ENCODE data around the gene CENPX. TPM values are rescaled to one million over a fixed set of nuclear protein-coding genes. Genes with fewer than 3 reads are reported as not detected.
A peak's percentile ranks its signal among the peaks of the same experiment; 100 is the strongest.

The CENPX gene
- total and polyA plus RNA-seq, 2 of the 13 experiments (the other 11 are each of a cell fraction or from before 2014, with no cell fraction given) = 92.7 to 170 TPM

GRCh38 chr17:82051776-82052637 lies 29.3 kb upstream of the CENPX start, which contains the start of the genes GPS1 and RFNG (continued):
- TF ChIP-seq E2F2 (CRISPR knock-in tag; IDR thresholded peaks at IDR 0.05; ENCODE audit: borderline replicate concordance) (no peak), SP4 (CRISPR knock-in tag; IDR thresholded peaks at IDR 0.05) (peak; percentile 26), TEAD2 (CRISPR knock-in tag; IDR thresholded peaks at IDR 0.05) (no peak), TIGD3 (CRISPR knock-in tag; IDR thresholded peaks at IDR 0.05; ENCODE audit: borderline replicate concordance) (no peak), ZNF782 (CRISPR knock-in tag; IDR thresholded peaks at IDR 0.05; ENCODE audit: borderline replicate concordance) (peak; percentile 23; the same call in 1 of the 2 replicates), ZSCAN31 (CRISPR knock-in tag; IDR thresholded peaks at IDR 0.05; ENCODE audit: low read depth) (peak; percentile 43; the same call in 1 of the 2 replicates), SIN3A (IDR thresholded peaks at IDR 0.05; ENCODE audit: borderline replicate concordance, low read depth, low read length) (peak; percentile 67), MXD1 (CRISPR knock-in tag; IDR thresholded peaks at IDR 0.05) (no peak), RXRA (CRISPR knock-in tag; IDR thresholded peaks at IDR 0.05) (0 out of 2 replicates have a peak, but pooled peaks have one; percentile 20), SPEN (CRISPR knock-in tag; IDR thresholded peaks at IDR 0.05; ENCODE audit: low read depth) (peak; percentile 67), RFXANK (CRISPR knock-in tag; IDR thresholded peaks at IDR 0.05) (0 out of 2 replicates have a peak, but pooled peaks have one; percentile 38), RARA (CRISPR knock-in tag; IDR thresholded peaks at IDR 0.05) (no peak), ZNF558 (CRISPR knock-in tag; IDR thresholded peaks at IDR 0.05; ENCODE audit: borderline replicate concordance) (no peak), ZNF639 (CRISPR knock-in tag; conservative IDR thresholded peaks at IDR 0.05) (peak; percentile 57; the same call in 1 of the 2 replicates), ZZZ3 (CRISPR knock-in tag; IDR thresholded peaks at IDR 0.05; ENCODE audit: borderline replicate concordance) (no peak), ZHX1 (CRISPR knock-in tag; IDR thresholded peaks at IDR 0.05; ENCODE audit: low read depth) (no peak), ZFAT (CRISPR knock-in tag; conservative IDR thresholded peaks at IDR 0.05) (no peak), ZNF18 (CRISPR knock-in tag; IDR thresholded peaks at IDR 0.05; ENCODE audit: insufficient replicate concordance) (peak; percentile 41), ZNF775 (CRISPR knock-in tag; IDR thresholded peaks at IDR 0.05; ENCODE audit: borderline replicate concordance) (no peak)

Measured in HepG2 (cell line).